HCT116 (cell line): Measurements from ENCODE around the gene LRRC47. TPM values are rescaled to one million over a fixed set of nuclear protein-coding genes. Genes with fewer than 3 reads are reported as not detected.

Experiments
- ATAC-seq: fragments of 200-7000 bp; cut with Tn5 transposase; 2 replicates; pipeline ENCODE4 v1.9.1; 2020; ENCODE audit warnings: mild to moderate bottlenecking, moderate library complexity
- BruUV-seq: library from RNA; stranded (reverse); fragments of 400-500 nt; replicated peaks from 2 replicates; lab custom pipeline; 2021; lab: Mats Ljungman, UMichigan
- CTCF ChIA-PET: fragments of 300-600 bp; sonication (Branson Sonifier 250); formaldehyde crosslinking; loops from one replicate; lab custom pipeline; 2021; ENCODE audit warnings: antibody characterized with exemption; lab: Charles Lee
- POLR2A ChIA-PET: fragments of 300-600, 350-600 bp; sonication (Branson Sonifier 250); formaldehyde crosslinking; loops from one replicate; lab custom pipeline; 2021; ENCODE audit warnings: antibody characterized with exemption; lab: Charles Lee
- RAD21 ChIA-PET, 2 experiments: fragments of 300-600 bp; sonication (Branson Sonifier 250); formaldehyde crosslinking; loops; one replicate each; lab custom pipeline; 2023; ENCODE audit warnings: low total read pairs in 2 of 2; ENCODE audit not compliant: uncharacterized antibody in 2 of 2, unreplicated experiment in 2 of 2, low non-redundant PET in 1 of 2; lab: Charles Lee
- DNase-seq: peaks from one replicate; pipeline ENCODE4 v3.0.0-alpha.2; 2010; ENCODE audit warnings: low read depth, low spot score
- H2AFZ ChIP-seq: fragments of 200-600 bp; shearing (Covaris generic), sonication (generic); 2 replicates; pipeline ENCODE4 v1.6.1; 2017; ENCODE audit warnings: low read depth, mixed run types, mixed read lengths, antibody characterized with exemption, low read length; ENCODE audit not compliant: poor library complexity, severe bottlenecking
- H3K27ac ChIP-seq: 2 replicates; pipeline ENCODE4 v1.5.1; 2012; ENCODE audit warnings: low read depth, low read length
- H3K27me3 ChIP-seq: fragments of 200-600 bp; sonication (generic); 2 replicates; pipeline ENCODE4 v1.6.1; 2016; ENCODE audit warnings: mixed run types, low read length, mixed read lengths; ENCODE audit not compliant: insufficient read depth
- H3K36me3 ChIP-seq, 2 experiments: fragments of 200-500 bp in 1 of 2; fragments of 200-600 bp in 1 of 2; sonication (Bioruptor generic) in 1 of 2; sonication (generic) in 1 of 2; 2 replicates each; pipeline versions ENCODE4 v1.5.1 to v1.6.1; 2014 to 2016; ENCODE audit warnings: low read length in 2 of 2, inconsistent platforms in 1 of 2, mixed read lengths in 1 of 2, mixed run types in 1 of 2; ENCODE audit not compliant: insufficient read depth in 2 of 2, control insufficient read depth in 1 of 2
- H3K4me1 ChIP-seq, 2 experiments: fragments of 200-600 bp in 1 of 2; sonication (generic) in 1 of 2; 2 replicates each; pipeline versions ENCODE4 v1.5.1 to v1.6.1; 2012 to 2017; ENCODE audit warnings: low read length in 2 of 2, inconsistent platforms in 1 of 2, mild to moderate bottlenecking in 1 of 2, mixed read lengths in 1 of 2, mixed run types in 1 of 2, moderate library complexity in 1 of 2; ENCODE audit not compliant: insufficient read depth in 2 of 2, control insufficient read depth in 1 of 2
- H3K4me2 ChIP-seq: fragments of 200-600 bp; sonication (generic); 2 replicates; pipeline ENCODE4 v1.6.1; 2017; ENCODE audit warnings: mixed run types, low read length, mixed read lengths
- H3K4me3 ChIP-seq, 2 experiments: fragments of 200-600 bp in 1 of 2; sonication (generic) in 1 of 2; replicated peaks in 1 of 2; 2 replicates each; pipeline ENCODE4 v1.5.1; 2011 to 2016; ENCODE audit warnings: low read length in 2 of 2, control low read depth in 1 of 2, low read depth in 1 of 2, mild to moderate bottlenecking in 1 of 2, mixed read lengths in 1 of 2, mixed run types in 1 of 2
- H3K79me2 ChIP-seq: fragments of 200-600 bp; sonication (generic); 2 replicates; pipeline ENCODE4 v1.6.1; 2017; ENCODE audit warnings: mild to moderate bottlenecking, mixed run types, low read length, moderate library complexity, mixed read lengths; ENCODE audit not compliant: insufficient read depth
- H3K9ac ChIP-seq: fragments of 200-600 bp; sonication (generic); 2 replicates; pipeline ENCODE4 v1.6.1; 2016; ENCODE audit warnings: low read length, mixed read lengths
- H3K9me2 ChIP-seq: fragments of 200-600 bp; sonication (generic), shearing (Covaris generic); 2 replicates; pipeline ENCODE4 v1.6.1; 2017; ENCODE audit warnings: mixed run types, mild to moderate bottlenecking, moderate library complexity; ENCODE audit not compliant: insufficient read depth
- H3K9me3 ChIP-seq, 2 experiments: fragments of 200-500 bp in 1 of 2; fragments of 200-600 bp in 1 of 2; sonication (Bioruptor generic) in 1 of 2; sonication (generic) in 1 of 2; 2 replicates each; pipeline ENCODE4 v1.6.1; 2014 to 2017; ENCODE audit warnings: low read length in 2 of 2, mixed read lengths in 2 of 2, inconsistent platforms in 1 of 2, low read depth in 1 of 2, mild to moderate bottlenecking in 1 of 2, mixed run types in 1 of 2, moderate library complexity in 1 of 2; ENCODE audit not compliant: control insufficient read depth in 1 of 2, insufficient read depth in 1 of 2
- H4K20me1 ChIP-seq: fragments of 200-600 bp; sonication (generic), shearing (Covaris generic); 2 replicates; pipeline ENCODE4 v1.6.1; 2017; ENCODE audit warnings: mixed run types, mild to moderate bottlenecking, moderate library complexity; ENCODE audit not compliant: insufficient read depth
- CBX3 ChIP-seq: IDR thresholded peaks from 2 replicates; pipeline ENCODE4 v1.6.1; 2012; ENCODE audit warnings: low read depth
- CEBPB ChIP-seq: IDR thresholded peaks from 2 replicates; pipeline ENCODE4 v1.6.1; 2012; ENCODE audit warnings: low read depth
- ELF1 ChIP-seq: IDR thresholded peaks from 2 replicates; pipeline ENCODE4 v1.6.1; 2012; ENCODE audit warnings: low read depth, borderline replicate concordance
- EZH2 ChIP-seq: fragments of 200-600 bp; sonication (generic); IDR thresholded peaks from 2 replicates; pipeline ENCODE4 v1.6.1; 2017; ENCODE audit warnings: antibody characterized with exemption, mixed run types
- FOSL1 ChIP-seq: IDR thresholded peaks from 2 replicates; pipeline ENCODE4 v1.6.1; 2012; ENCODE audit warnings: low read depth
- SIN3A ChIP-seq: IDR thresholded peaks from 2 replicates; pipeline ENCODE4 v1.6.1; 2012; ENCODE audit warnings: low read depth
- SP1 ChIP-seq: IDR thresholded peaks from 2 replicates; pipeline ENCODE4 v1.6.1; 2012; ENCODE audit warnings: low read depth
- SRF ChIP-seq: IDR thresholded peaks from 2 replicates; pipeline ENCODE4 v1.6.1; 2012; ENCODE audit warnings: low read depth
- TCF7L2 ChIP-seq: IDR thresholded peaks from 2 replicates; pipeline ENCODE4 v1.7.0; 2011; ENCODE audit warnings: borderline replicate concordance, inconsistent platforms; ENCODE audit not compliant: insufficient read depth, insufficient read length; ENCODE audit errors: extremely low read depth
- intact Hi-C: fragments of 100-400 bp; cut with micrococcal nuclease; formaldehyde crosslinking; loops from 2 replicates; pipeline ENCODE4 v1.10.0; 2022
- total RNA-seq: library from RNA; stranded (reverse); gene quantifications from one replicate; pipeline ENCODE4 v1.2.1, GENCODE V29; 2021; ENCODE audit not compliant: unreplicated experiment
- TF ChIP-seq, protein P1 (sequence below): IDR thresholded peaks from 2 replicates; pipeline ENCODE4 v1.6.1; 2011; ENCODE audit warnings: mild to moderate bottlenecking, low read length, moderate library complexity; ENCODE audit not compliant: insufficient replicate concordance; ENCODE audit errors: extremely low read depth
- TF ChIP-seq, protein P2 (sequence below), 3 experiments: fragments of 200-600 bp in 1 of 3; sonication (generic) in 1 of 3; IDR thresholded peaks in 2 of 3; conservative IDR thresholded peaks in 1 of 3; 2 replicates each; pipeline ENCODE4 v1.5.1; 2012 to 2017; ENCODE audit warnings: low read depth in 2 of 3, low read length in 2 of 3, antibody characterized with exemption in 1 of 3, borderline replicate concordance in 1 of 3, control low read depth in 1 of 3, mild to moderate bottlenecking in 1 of 3, mixed read lengths in 1 of 3, mixed run types in 1 of 3, moderate library complexity in 1 of 3; ENCODE audit not compliant: insufficient read depth in 1 of 3
- TF ChIP-seq, protein P3 (sequence below): IDR thresholded peaks from 2 replicates; pipeline ENCODE4 v1.6.1; 2012
- TF ChIP-seq, protein P4 (sequence below): IDR thresholded peaks from 2 replicates; pipeline ENCODE4 v1.6.1; 2012; ENCODE audit warnings: low read depth
- TF ChIP-seq, protein P5 (sequence below): IDR thresholded peaks from 2 replicates; pipeline ENCODE4 v1.6.1; 2012

The LRRC47 gene
- total RNA-seq, 1 experiment from 2014 or later, result 48.0 TPM

DNA sequence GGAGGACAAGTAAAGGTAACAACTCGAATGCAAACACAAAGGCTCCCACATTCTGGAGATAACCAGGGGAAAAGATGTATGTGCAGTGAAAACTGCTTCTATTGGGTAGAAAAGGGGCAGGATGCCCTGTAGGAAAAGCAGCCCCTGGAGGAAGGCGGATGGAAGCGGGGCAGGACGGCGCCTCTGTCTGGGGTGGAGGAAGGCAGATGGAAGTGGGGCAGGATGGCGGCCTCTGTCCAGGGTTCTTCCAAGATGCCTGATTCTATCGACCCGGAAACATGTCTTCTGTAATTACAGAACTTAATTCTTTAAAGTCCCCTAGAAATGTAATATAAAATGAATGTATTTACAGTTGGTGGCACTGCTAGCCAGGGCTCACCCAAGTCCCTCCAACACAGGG lies 24.0 kb upstream of the LRRC47 start:
- Histone ChIP-seq H3K27me3 (no peaks in the 10 kb centered on the region), H3K36me3 (no peaks in the 10 kb centered on the region; a peak in 1 of 4 replicates)
- RAD21 ChIA-PET, result no interaction called here
- no peak for TF ChIP-seq ELF1
- TF ChIP-seq CEBPB, result no peak
- TF ChIP-seq, protein P1, sequence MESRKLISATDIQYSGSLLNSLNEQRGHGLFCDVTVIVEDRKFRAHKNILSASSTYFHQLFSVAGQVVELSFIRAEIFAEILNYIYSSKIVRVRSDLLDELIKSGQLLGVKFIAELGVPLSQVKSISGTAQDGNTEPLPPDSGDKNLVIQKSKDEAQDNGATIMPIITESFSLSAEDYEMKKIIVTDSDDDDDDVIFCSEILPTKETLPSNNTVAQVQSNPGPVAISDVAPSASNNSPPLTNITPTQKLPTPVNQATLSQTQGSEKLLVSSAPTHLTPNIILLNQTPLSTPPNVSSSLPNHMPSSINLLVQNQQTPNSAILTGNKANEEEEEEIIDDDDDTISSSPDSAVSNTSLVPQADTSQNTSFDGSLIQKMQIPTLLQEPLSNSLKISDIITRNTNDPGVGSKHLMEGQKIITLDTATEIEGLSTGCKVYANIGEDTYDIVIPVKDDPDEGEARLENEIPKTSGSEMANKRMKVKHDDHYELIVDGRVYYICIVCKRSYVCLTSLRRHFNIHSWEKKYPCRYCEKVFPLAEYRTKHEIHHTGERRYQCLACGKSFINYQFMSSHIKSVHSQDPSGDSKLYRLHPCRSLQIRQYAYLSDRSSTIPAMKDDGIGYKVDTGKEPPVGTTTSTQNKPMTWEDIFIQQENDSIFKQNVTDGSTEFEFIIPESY, result no peak
- TF ChIP-seq, protein P2, sequence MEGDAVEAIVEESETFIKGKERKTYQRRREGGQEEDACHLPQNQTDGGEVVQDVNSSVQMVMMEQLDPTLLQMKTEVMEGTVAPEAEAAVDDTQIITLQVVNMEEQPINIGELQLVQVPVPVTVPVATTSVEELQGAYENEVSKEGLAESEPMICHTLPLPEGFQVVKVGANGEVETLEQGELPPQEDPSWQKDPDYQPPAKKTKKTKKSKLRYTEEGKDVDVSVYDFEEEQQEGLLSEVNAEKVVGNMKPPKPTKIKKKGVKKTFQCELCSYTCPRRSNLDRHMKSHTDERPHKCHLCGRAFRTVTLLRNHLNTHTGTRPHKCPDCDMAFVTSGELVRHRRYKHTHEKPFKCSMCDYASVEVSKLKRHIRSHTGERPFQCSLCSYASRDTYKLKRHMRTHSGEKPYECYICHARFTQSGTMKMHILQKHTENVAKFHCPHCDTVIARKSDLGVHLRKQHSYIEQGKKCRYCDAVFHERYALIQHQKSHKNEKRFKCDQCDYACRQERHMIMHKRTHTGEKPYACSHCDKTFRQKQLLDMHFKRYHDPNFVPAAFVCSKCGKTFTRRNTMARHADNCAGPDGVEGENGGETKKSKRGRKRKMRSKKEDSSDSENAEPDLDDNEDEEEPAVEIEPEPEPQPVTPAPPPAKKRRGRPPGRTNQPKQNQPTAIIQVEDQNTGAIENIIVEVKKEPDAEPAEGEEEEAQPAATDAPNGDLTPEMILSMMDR (IDR thresholded peaks at IDR 0.05 in 2 of 3, conservative IDR thresholded peaks at IDR 0.05 in 1 of 3; ENCODE audit: borderline replicate concordance in 1 of 3, insufficient read depth in 1 of 3, low read depth in 2 of 3, low read length in 2 of 3), result no peak
- TF ChIP-seq CBX3, result no peak
- TF ChIP-seq, protein P3, sequence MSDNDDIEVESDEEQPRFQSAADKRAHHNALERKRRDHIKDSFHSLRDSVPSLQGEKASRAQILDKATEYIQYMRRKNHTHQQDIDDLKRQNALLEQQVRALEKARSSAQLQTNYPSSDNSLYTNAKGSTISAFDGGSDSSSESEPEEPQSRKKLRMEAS, result no peak
- TF ChIP-seq SP1, result no peak
- no peak for TF ChIP-seq EZH2
- TF ChIP-seq TCF7L2, result no peak
- TF ChIP-seq, protein P4, sequence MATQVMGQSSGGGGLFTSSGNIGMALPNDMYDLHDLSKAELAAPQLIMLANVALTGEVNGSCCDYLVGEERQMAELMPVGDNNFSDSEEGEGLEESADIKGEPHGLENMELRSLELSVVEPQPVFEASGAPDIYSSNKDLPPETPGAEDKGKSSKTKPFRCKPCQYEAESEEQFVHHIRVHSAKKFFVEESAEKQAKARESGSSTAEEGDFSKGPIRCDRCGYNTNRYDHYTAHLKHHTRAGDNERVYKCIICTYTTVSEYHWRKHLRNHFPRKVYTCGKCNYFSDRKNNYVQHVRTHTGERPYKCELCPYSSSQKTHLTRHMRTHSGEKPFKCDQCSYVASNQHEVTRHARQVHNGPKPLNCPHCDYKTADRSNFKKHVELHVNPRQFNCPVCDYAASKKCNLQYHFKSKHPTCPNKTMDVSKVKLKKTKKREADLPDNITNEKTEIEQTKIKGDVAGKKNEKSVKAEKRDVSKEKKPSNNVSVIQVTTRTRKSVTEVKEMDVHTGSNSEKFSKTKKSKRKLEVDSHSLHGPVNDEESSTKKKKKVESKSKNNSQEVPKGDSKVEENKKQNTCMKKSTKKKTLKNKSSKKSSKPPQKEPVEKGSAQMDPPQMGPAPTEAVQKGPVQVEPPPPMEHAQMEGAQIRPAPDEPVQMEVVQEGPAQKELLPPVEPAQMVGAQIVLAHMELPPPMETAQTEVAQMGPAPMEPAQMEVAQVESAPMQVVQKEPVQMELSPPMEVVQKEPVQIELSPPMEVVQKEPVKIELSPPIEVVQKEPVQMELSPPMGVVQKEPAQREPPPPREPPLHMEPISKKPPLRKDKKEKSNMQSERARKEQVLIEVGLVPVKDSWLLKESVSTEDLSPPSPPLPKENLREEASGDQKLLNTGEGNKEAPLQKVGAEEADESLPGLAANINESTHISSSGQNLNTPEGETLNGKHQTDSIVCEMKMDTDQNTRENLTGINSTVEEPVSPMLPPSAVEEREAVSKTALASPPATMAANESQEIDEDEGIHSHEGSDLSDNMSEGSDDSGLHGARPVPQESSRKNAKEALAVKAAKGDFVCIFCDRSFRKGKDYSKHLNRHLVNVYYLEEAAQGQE, result no peak
- no peak for TF ChIP-seq SIN3A
- TF ChIP-seq FOSL1, result no peak
- no peak for TF ChIP-seq SRF
- TF ChIP-seq, protein P5, sequence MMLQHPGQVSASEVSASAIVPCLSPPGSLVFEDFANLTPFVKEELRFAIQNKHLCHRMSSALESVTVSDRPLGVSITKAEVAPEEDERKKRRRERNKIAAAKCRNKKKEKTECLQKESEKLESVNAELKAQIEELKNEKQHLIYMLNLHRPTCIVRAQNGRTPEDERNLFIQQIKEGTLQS, result no peak
- TF ChIP-seq, all 23 proteins: peak for 0
- POLR2A ChIA-PET, result no interaction called here
- H3K4me3 ChIP-seq, result no peak overlapping the region
- CTCF ChIA-PET, result no interaction called here
- no peak overlapping the region for H2AFZ ChIP-seq
- ATAC-seq (no peak), DNase-seq (no peak)
- no peaks in the 10 kb centered on the region for H3K9me3 ChIP-seq
- H3K4me1 ChIP-seq, result no peaks in the 10 kb centered on the region
- H3K79me2 ChIP-seq, result no peaks in the 10 kb centered on the region
- no peaks in the 10 kb centered on the region for H3K9me2 ChIP-seq
- no TSS peak for BruUV-seq
- no peak overlapping the region for H3K27ac ChIP-seq
- H4K20me1 ChIP-seq, result no peaks in the 10 kb centered on the region
- H3K9ac ChIP-seq, result no peak overlapping the region
- no peak overlapping the region for H3K4me2 ChIP-seq
- intact Hi-C loops, result no loop called here
